Colon (tissue), 2 donors: ENCODE data around the gene VIP.
"Not testable (repeated sequence)": the region's sequence is repeated elsewhere in the genome, so short reads cannot be mapped to it uniquely, and the experiment has no call there.

Experiments used
- FAIRE-seq: peaks from 2 replicates; lab custom pipeline; 2012; peaks lifted over from hg19 to GRCh38; lab: Jason Lieb, UNC
- donor health status: control.
- donor health status: control.

VIP gene

DNA sequence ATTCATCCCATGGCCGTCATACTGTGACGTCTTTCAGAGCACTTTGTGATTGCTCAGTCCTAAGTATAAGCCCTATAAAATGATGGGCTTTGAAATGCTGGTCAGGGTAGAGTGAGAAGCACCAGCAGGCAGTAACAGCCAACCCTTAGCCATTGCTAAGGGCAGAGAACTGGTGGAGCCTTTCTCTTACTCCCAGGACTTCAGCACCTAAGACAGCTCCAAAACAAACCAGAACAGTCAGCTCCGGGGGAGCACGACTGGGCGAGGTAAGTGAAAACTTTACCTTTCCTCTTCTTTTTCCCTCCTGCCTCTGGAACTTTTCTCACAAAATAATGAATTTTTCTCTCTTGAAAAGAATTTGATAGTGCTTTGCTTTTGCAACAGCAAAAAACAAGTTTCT lies at the start of gene VIP:
Gene VIP, plus strand, starts transcription at position 104 of the 400 bp plus-strand sequence. CDS start 1,381 bp downstream, outside the sequence.
- FAIRE-seq, result no peak

DNA sequence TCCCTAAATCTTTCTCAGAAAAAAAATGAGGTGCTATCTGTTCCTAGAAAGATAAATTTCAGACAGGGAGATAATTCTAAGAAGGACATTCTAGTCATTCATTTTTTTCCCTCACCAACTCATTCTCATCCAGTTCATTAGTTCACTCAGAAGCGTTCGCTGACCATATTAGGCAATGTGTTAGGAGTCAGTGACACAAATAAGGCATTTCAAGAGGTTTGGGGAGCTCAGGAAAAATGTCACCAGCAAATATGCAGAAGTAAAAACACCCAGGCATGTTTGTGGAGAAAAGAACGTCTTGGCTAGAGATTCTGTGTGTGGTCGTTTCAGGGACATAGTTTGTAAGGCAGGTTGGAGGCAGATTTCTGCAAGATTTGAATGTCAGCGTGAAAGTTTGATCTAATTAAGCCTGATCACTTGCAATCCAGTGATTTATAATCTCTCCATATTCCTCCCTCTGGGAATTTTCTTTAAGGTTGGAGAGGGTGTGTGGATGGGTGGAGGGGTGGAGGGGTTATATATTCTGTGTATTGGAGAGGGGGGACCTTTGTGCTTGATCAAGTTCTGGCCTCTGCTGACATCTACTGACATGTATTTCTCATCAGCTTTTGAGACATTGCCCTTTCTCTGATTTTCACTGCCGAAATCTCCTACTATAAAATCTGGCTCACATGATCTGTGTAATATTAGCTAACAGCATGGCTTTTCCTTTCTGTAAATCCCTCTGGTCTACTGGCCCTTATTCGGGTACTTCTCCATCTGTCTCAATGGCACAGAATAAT lies 49.3 kb upstream of the VIP start:
- no peak for FAIRE-seq

DNA sequence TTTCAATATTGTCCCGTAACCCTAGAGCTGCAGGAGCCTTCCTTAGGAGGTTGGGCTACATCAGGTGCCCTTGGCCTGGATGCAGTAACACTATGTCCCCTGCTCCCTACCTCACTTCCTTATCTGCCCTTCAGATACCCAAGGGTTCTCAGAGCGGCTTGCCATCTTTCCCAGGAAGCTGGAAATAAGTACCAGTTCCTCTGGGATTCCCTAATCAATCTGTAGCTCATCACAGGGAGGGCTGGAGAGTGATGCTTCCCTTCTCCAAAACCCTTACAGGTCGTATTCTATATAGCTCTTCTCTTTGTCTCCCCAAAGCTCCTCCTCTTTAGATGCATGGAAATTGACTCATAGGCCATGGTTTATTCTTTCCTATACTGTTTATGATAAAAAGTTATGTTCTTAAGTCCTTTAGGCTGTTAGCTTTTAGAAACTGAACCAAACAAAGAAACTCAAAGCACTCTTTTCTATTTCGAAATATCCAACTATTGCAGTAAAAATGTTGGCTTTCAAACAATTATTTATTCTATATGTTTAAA lies 48.7 kb upstream of the VIP start:
- FAIRE-seq, result no peak

DNA sequence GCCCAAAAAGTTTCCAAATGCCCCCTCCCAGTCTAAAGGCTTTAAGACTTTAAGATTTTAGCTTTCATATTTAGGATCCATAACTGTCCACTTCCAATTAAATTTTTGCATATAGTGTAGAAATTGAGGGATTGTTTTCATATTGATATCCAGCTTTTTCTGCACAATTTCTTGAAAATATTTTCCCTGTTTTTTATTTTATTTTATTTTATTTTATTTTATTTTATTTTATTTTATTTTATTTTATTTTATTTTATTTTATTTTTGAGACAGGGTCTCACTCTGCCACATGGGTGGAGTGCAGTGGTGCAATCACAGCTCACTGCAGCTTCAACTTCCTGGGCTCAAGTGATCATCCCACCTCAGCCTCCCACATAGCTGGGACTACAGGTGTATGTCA lies 46.8 kb upstream of the VIP start:
- not testable (repeated sequence) for FAIRE-seq

DNA sequence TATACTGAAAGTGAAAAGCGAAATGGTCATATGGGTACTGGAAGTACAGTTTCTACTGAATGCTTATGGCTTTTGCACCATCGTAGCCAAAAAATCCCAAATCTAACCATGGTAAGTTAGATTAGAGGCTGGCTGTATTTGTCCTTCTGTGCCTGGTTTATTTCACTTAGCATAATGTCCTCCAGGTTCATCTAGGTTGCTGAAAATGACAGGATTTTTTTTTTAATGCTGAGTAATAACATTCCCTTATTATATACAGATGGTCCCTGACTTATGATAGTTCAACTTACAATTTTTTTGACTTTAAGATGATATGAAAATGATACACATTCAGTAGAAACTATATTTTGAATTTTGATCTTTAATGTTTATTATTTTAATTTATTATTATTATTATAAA lies 45.3 kb upstream of the VIP start:
- no peak for FAIRE-seq

DNA sequence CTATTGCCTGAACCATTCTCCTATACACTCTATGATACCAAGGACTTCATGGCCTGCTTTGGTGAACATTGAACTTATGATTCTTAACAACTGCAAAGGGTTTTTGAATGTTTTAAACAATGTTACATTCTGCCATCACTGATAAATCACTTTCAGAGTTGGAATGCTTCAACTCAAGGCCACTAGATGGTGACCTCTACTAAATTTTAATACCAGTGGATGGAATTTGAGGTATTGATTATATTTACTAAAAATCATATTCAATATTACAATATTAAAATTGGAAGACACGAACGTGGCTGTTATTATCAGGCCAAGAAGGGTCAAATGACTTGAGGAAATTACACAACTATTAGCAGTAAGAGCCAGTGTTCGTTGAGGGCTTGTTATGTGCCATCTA lies 34.3 kb upstream of the VIP start:
- FAIRE-seq, result no peak

DNA sequence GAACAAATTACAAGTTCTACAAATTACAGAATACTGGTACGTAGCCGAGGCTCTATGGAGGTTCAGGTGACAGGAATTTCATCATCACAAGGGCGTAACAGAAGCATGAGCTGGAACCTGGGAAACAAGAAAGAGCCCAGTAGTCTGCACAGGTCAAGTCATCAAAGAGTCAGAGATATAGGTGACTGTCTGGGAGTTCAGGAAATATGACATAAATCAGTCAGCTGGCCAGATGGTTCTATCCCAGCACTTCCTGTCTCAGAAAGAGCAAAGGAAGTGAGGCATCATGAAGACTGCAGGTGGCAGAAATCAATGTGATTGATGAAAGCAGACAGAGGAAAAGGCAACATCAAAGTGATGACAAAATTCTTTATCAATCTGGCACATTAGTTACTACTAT lies 29.6 kb upstream of the VIP start:
- no peak for FAIRE-seq

DNA sequence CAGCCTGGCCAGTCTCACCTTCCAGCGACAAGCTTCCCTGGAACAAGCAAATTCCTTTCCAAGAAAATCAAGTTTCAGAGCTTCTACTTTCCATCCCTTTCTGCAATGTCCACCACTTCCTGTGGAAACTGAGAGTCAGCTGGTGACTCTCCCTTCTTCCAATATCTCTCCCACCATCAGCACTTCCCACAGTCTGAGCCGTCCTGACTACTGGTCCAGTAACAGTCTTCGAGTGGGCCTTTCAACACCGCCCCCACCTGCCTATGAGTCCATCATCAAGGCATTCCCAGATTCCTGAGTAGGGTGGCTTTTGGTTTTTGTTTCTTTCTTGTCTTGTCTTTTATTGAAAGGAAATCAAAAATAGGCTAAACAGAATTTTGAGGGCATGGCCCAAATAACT lies 28.6 kb upstream of the VIP start:
- no peak for FAIRE-seq

DNA sequence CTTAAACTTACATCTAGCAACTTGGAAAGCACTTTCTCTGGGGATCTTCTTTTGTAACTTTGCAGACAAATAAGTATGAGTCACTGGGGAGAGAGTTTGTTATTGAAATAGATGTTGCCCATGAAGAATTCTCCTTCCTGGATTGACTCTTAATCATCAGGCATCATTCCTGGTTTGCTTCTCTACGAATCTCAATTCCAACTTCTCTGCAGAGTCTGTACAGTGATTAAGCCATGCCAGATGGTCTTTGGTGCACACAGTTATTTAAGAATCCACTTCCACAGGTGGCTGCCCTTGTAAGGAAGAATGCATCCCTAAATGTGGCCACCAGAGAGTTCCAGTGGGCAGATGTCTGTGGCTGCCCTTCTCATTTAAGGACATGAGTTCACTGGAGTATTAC lies 27.2 kb upstream of the VIP start:
- FAIRE-seq, result no peak

DNA sequence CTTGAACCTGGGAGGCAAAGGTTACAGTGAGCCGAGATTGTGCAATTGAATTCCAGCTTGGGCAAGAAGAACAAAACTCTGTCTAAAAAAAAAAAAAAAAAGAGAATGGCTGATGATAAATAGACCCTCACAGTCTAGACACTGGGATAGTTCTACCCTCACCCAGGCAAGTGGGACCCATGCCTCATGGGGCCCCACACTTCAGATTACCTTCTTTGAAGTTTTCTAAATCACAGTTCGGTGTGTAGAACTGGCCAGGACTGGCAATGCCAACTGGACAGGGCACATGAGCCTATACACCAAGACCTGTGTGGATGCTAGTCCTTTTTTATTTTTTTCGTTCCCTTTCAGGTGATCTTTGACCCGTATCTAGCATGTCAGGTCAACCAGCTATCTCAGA lies 24.3 kb upstream of the VIP start:
- no peak for FAIRE-seq

DNA sequence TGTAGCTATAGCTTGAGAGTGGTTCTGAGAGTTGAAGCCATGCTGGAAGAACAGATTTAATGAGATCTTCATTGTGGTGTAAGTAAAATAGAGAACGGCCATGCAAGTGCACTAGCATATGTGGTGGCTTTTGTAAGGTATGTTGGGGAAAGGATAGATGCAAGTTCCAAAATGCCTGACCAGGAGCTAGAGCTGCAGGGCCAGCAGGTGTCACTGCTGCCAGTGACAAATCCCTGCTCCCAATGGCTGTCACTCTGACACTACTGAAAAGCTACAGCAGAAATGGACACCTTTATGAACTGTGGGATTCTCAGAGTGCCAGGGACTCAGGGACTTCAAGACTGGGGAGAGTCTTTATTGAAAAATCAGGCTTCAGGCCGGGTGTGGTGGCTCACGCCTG lies 23.1 kb upstream of the VIP start:
- FAIRE-seq, result no peak

DNA sequence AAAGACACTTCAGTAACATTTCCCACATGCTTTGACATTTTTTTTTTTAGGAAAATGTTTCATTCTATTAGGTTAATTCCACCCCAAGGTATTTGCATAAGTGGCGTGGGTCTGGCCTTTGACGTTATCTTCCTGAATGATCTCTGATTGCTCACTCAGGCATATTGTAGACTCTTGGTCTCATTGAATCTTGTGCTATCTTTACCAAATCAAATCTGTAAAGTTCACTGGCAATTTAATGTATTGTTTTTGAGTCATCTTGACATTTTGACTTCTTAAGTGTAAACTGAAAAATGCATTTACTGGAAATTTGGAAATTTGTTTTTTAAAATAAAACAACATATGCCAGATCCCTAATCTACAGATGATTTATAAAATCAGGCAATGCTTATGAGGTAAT lies 16.0 kb upstream of the VIP start:
- FAIRE-seq, result no peak

DNA sequence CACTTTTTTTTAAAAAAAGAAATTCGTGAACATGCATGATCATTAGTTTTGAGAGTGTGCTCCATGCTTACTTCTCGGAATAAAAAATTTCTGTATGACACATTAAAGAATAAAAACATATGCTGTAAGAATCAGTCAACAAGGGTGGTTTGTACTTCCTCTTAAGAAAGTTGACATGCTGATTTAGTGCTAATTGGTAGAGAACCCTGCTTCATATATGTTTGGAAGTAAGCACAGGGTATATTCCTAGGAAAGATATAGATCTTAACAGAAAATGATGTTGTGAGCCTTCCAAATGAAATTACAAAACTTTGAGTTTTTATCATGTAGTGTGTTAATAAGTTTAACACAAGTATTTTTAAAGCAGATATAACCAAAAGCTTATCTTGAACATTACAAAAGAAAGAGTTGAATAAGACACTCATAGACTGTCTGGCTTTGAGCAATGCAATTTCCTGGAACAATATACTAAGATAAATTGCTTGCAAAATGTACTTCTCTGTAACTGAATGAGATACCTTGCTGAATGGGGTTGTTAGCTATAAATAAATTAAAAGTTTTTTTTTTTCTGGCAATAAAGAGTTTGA lies 13.8 kb upstream of the VIP start:
- no peak for FAIRE-seq

DNA sequence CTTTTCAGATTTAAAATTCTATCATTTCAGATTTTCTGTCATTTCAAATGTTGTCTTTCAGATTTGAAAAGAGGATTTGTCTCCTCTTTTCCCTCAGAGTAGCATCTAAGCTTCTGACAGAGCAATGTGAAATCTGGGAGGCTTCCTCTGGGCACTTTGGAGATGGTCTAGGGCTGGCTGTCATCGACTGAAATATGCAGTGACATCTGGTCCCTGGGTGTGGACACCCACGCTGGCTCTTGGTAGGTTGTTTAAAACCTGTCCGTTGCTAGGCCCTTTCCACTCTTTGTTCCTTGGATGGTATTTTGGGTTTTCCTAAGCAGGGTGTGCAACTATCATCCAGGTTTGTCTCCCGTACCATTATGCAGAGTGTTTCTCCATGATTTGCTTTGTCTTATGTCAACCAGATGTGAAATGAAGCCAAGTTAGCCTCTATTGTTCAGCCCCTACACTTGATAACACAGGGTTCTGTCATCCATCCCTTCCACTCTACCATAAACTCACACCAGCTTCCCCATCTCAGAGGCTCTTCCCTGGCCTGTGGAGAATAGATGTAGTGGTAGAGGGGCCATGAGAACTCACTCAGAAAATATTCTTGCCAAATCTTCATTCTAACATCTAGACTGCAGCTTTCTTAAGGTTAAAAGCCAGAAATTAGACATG lies 5.0 kb upstream of the VIP start:
- FAIRE-seq, result no peak

DNA sequence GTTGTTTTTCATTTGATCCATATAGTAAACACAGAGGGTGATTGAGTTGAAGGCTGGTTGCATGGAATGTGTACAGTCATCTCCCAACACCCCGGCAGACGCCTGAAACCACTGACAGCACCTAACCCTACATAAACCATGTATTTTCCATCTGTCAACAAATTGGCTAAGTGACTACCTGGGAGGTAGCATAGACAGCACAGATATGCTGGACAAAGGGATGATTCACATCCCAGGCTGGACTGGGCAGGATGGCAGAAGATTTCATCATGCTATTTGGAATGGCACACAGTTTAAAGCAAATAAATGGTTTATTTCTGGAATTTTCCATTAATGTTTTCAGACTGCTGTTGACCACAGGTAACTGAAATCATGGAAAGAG lies 4.4 kb upstream of the VIP start:
- FAIRE-seq, result no peak

DNA sequence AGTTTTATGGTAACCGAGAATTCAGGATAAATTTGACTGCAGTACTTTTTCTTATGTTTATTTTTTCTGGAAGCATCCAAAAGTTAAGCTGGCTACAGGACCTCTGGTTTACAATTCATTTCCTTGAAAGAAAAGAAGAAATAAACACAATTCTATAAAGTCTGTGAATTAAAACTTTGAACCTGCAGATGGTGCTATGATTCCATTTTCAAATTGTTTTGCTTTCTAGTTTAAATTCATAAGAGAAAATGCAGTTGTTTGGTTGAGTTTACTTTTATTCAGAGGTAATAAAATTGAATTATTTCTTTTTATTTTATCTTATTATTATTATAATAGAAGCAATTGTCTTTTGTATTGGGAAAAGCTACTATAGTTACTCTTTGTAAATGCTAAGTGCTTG lies 1.8 kb upstream of the VIP start:
- no peak for FAIRE-seq

DNA sequence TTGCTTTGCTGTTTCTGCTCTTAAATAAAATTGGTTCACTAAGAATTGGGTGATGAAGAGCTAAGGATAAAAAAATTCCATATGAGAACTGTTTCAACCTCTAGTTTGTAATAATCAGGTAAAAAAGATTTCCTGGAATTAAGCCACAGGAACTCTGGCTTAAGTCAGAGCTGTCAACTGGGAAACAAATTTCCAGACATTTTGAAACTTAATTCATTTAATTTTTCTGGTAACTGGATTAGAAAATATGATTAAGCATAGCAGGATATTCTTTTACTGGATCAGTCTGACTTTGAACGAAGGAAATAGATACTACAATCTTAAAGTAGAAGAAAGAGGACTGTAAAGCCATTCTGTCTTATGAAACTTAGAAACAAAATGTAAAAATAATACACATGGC lies 1.3 kb upstream of the VIP start:
- FAIRE-seq, result no peak

DNA sequence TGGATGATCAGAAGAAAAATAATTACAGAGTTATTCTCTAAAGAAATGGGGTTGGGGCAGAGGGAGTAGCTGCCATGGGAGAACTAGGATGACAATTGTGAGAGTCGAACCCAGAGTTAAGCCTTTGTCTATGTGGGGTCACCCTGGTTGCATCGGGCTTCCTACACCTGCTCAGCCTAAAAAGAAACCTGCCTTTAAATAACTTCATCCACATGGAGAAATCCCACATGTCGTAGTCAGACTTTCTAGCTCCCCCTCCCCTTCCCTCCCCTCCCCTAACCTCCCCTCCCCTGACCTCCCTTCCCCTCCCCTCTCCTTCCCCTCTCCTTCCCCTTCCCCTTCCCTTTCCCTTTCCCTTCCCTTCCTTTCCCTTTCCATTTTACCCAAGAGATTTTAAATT lies 14.7 kb downstream of the VIP start:
- FAIRE-seq, result no peak

DNA sequence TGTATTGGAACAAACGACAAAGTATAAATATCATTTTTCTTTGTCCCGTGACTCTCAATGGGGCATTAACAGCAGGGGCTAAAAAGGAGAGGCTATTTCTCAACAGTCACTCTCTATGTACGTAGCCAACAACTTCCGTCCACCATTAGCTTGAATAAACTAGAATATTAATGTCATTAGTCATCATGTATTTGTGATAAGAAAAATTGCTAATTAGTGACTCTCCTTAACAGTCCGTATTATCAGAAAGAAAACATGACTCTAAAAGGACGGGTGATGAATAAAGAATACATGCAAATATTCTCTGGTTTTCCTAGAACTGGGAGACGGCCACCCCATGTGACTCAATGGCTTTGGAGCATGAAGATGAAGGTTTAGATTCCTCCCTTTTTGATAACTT lies 18.6 kb downstream of the VIP start:
- FAIRE-seq, result no peak

DNA sequence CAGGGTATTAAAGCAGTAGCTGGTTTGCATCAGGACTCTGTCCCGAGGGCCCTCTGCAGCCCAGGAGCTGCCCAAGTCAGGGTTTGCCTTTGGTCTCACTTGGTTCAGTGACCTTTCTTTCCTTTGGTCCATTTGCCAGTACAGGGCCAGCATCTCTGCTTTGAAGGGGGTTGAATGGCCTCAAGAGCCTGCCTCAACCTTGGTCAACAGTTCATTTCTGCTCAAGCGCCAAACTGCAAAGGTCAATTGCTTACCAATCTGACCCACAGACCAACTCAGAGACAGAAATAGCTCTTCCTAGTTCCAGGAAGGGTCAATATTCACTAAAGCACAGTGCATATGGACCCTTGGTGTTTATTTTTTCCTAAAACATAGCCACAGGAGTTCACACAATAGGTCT lies 19.4 kb downstream of the VIP start:
- FAIRE-seq, result no peak

DNA sequence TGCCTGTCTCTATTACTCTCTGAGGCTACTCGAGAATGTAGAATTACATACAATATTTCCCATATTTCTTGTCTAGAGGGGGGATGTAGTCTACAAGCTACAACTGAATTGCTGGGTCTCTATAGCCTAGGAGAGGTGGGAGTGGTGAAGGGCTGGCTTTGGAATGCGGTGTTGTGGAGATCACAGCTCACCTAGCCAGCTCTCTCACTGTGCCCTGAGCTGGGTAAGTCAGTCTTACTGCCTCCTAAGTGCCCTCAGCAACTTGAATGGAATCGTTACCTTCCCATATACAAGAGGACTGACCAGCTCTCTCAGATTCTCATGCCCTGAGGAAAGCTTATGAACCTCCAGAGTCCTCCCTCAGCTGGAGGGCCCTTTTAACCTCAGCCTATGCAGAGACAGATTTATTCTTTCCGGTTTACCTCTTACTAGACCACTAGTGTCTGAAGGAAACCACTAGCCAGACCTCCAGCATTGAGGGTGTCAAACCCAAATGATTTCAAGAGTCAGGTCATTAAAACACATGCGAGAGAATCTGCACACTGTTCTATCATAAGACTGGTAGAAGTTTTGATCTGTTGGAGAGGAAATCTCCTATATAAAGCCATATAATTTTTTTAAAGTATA lies 20.6 kb downstream of the VIP start:
- no peak for FAIRE-seq

DNA sequence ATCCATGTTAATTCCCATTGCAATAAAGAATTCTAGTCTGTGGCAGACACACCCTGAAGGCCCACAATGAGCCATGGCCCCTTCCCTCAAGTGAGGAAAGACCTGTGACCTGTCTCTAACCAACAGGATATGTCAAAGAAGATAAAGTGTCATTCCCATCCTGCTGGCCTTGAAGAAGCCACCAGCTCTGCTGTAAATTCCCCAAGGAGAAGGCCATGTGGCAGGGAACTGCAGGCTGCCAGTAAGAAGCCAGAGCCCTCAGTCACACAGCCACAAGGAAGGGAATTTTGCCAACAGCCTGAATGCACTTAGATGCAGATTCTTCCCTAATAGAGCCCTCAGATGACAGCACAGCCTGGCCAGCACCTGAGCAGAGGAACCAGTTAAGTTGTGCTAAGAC lies 24.8 kb downstream of the VIP start:
- FAIRE-seq, result no peak

DNA sequence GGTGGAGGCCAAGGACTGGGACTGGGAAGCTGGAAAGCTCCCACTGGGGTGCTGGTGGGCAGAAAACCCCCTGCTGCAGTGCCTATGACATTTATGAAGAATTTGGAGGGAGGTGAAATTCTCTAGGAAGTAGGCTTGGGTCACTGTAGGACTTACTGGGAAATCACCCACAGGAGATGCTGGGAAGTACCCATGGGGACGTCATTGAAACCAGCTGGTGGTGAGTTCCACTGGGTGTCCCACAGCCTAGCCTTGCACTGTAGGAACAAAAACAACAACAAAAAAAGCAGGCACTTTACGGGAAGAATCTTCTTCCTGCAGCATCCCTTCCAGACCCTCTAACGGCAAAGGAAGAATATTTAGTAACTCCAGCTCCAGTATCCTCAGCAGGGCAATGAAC lies 26.2 kb downstream of the VIP start:
- FAIRE-seq, result no peak
